H1 (cell line): ENCODE data around the gene DNAH10. TPM values are rescaled to one million over a fixed set of nuclear protein-coding genes. Genes with fewer than 3 reads are reported as not detected.
A peak's percentile ranks its signal among the peaks of the same experiment; 100 is the strongest.

Source experiments
- CTCF ChIA-PET: fragments of 300-600 bp; sonication (Branson Sonifier 250); formaldehyde crosslinking; loops from one replicate; lab custom pipeline; 2021; ENCODE audit not compliant: partially characterized antibody; lab: Charles Lee
- POLR2A ChIA-PET: fragments of 300-600 bp; sonication (Branson Sonifier 250); formaldehyde crosslinking; loops from one replicate; lab custom pipeline; 2021; ENCODE audit warnings: inconsistent platforms; ENCODE audit not compliant: partially characterized antibody; lab: Charles Lee
- DNase-seq, 2 experiments: peaks; one replicate each; pipeline versions ENCODE4 v3.0.0 to v3.0.0-alpha.2; 2010 to 2022; ENCODE audit warnings: low spot score in 2 of 2, low read depth in 1 of 2, mixed read lengths in 1 of 2
- FAIRE-seq: peaks from 2 replicates; lab custom pipeline; 2011; peaks lifted over from hg19 to GRCh38; lab: Jason Lieb, UNC
- H2AFZ ChIP-seq: 2 replicates; pipeline ENCODE4 v1.8.1; 2012; ENCODE audit warnings: low read length, inconsistent platforms
- H2AK5ac ChIP-seq: 2 replicates; pipeline ENCODE4 v1.6.1; 2013; ENCODE audit warnings: low read depth, low read length
- H2BK120ac ChIP-seq: replicated peaks from 2 replicates; pipeline ENCODE3; 2013; ENCODE audit warnings: low read depth, low read length, inconsistent platforms
- H2BK12ac ChIP-seq: 2 replicates; pipeline ENCODE4 v1.6.1; 2013; ENCODE audit warnings: low read depth, low read length
- H2BK15ac ChIP-seq: 2 replicates; pipeline ENCODE4 v1.6.1; 2013; ENCODE audit warnings: low read length
- H2BK20ac ChIP-seq: 2 replicates; pipeline ENCODE4 v1.6.1; 2013; ENCODE audit warnings: low read length
- H2BK5ac ChIP-seq: 2 replicates; pipeline ENCODE4 v1.6.1; 2013; ENCODE audit warnings: low read depth, low read length
- H3K14ac ChIP-seq: 2 replicates; pipeline ENCODE4 v1.6.1; 2013; ENCODE audit warnings: inconsistent platforms; ENCODE audit not compliant: insufficient read length
- H3K18ac ChIP-seq: 2 replicates; pipeline ENCODE4 v1.6.1; 2013; ENCODE audit warnings: low read length; ENCODE audit errors: extremely low read depth
- H3K23ac ChIP-seq: 2 replicates; pipeline ENCODE4 v1.6.1; 2013; ENCODE audit warnings: inconsistent platforms; ENCODE audit not compliant: insufficient read length
- H3K23me2 ChIP-seq: 2 replicates; pipeline ENCODE4 v1.6.1; 2013; ENCODE audit warnings: low read depth, low read length
- H3K27ac ChIP-seq: 2 replicates; pipeline ENCODE4 v1.6.1; 2011; ENCODE audit warnings: low read depth, low read length, inconsistent platforms
- H3K27me3 ChIP-seq, 4 experiments: replicated peaks in 1 of 4; 1 replicate in 1 of 4; 2 replicates in 3 of 4; pipeline versions ENCODE4 v1.6.1 to v1.8.1; 2011 to 2013; ENCODE audit warnings: low read length in 3 of 4, mild to moderate bottlenecking in 3 of 4, inconsistent platforms in 2 of 4, mixed read lengths in 2 of 4, moderate library complexity in 1 of 4; ENCODE audit not compliant: control insufficient read depth in 3 of 4, insufficient read depth in 3 of 4; ENCODE audit errors: extremely low read depth in 1 of 4
- H3K36me3 ChIP-seq, 4 experiments: 2 replicates each; pipeline versions ENCODE4 v1.6.1 to v1.8.1; 2011 to 2013; ENCODE audit warnings: mild to moderate bottlenecking in 4 of 4, low read length in 3 of 4, moderate library complexity in 2 of 4, control low read depth in 1 of 4, inconsistent platforms in 1 of 4; ENCODE audit not compliant: insufficient read depth in 4 of 4, control insufficient read depth in 2 of 4
- H3K4ac ChIP-seq: replicated peaks from 2 replicates; pipeline ENCODE3; 2013; ENCODE audit warnings: low read length, low read depth, mixed read lengths, inconsistent platforms; ENCODE audit not compliant: insufficient read length
- H3K4me1 ChIP-seq, 4 experiments: replicated peaks in 1 of 4; 1 replicate in 1 of 4; 2 replicates in 3 of 4; pipeline versions ENCODE4 v1.6.1 to v1.8.1; 2011 to 2013; ENCODE audit warnings: low read length in 3 of 4, inconsistent platforms in 2 of 4, mixed read lengths in 1 of 4; ENCODE audit not compliant: insufficient read depth in 4 of 4, control insufficient read depth in 3 of 4
- H3K4me2 ChIP-seq, 2 experiments: 2 replicates each; pipeline versions ENCODE4 v1.6.1 to v1.8.1; 2011 to 2013; ENCODE audit warnings: low read depth in 2 of 2, low read length in 2 of 2, control low read depth in 1 of 2, inconsistent platforms in 1 of 2, mild to moderate bottlenecking in 1 of 2; ENCODE audit not compliant: insufficient read depth in 1 of 2
- H3K4me3 ChIP-seq, 4 experiments: fragments of 200-600, 300-600 bp in 1 of 4; sonication (generic), shearing (Covaris generic), sonication (Bioruptor Twin) in 1 of 4; 2 replicates each; pipeline versions ENCODE4 v1.5.1 to v1.8.1; 2011 to 2016; ENCODE audit warnings: low read length in 4 of 4, low read depth in 3 of 4, control low read depth in 2 of 4, inconsistent platforms in 2 of 4, mild to moderate bottlenecking in 2 of 4, mixed read lengths in 1 of 4, moderate library complexity in 1 of 4; ENCODE audit not compliant: insufficient read depth in 2 of 4; ENCODE audit errors: extremely low read depth in 1 of 4
- H3K56ac ChIP-seq: replicated peaks from 2 replicates; pipeline ENCODE3; 2013; ENCODE audit warnings: low read depth, mild to moderate bottlenecking, mixed read lengths, low read length, inconsistent platforms; ENCODE audit not compliant: insufficient read length
- H3K79me1 ChIP-seq: 2 replicates; pipeline ENCODE4 v1.6.1; 2013; ENCODE audit warnings: low read depth, low read length, control low read depth
- H3K79me2 ChIP-seq, 2 experiments: 2 replicates each; pipeline versions ENCODE4 v1.6.1 to v1.8.1; 2012 to 2013; ENCODE audit warnings: low read length in 2 of 2, mild to moderate bottlenecking in 2 of 2, inconsistent platforms in 1 of 2; ENCODE audit not compliant: insufficient read depth in 2 of 2, control insufficient read depth in 1 of 2
- H3K9ac ChIP-seq, 4 experiments: replicated peaks in 1 of 4; 1 replicate in 1 of 4; 2 replicates in 3 of 4; pipeline versions ENCODE4 v1.6.1 to v1.8.1; 2011 to 2013; ENCODE audit warnings: low read depth in 3 of 4, low read length in 3 of 4, control low read depth in 2 of 4, mild to moderate bottlenecking in 2 of 4, moderate library complexity in 2 of 4, inconsistent platforms in 1 of 4; ENCODE audit errors: extremely low read depth in 1 of 4
- H3K9me3 ChIP-seq, 2 experiments: 2 replicates each; pipeline versions ENCODE4 v1.6.1 to v1.8.1; 2012 to 2013; ENCODE audit warnings: mild to moderate bottlenecking in 2 of 2, moderate library complexity in 2 of 2, control low read depth in 1 of 2, inconsistent platforms in 1 of 2, low read depth in 1 of 2, low read length in 1 of 2, mixed read lengths in 1 of 2; ENCODE audit not compliant: insufficient read depth in 2 of 2
- H4K20me1 ChIP-seq, 2 experiments: replicated peaks in 1 of 2; 2 replicates each; pipeline versions ENCODE3 to v1.8.1; 2011 to 2013; ENCODE audit warnings: inconsistent platforms in 2 of 2, low read length in 2 of 2, mild to moderate bottlenecking in 1 of 2; ENCODE audit not compliant: insufficient read depth in 2 of 2, control insufficient read depth in 1 of 2
- H4K5ac ChIP-seq: 2 replicates; pipeline ENCODE4 v1.6.1; 2013; ENCODE audit warnings: low read length, low read depth, mixed read lengths, inconsistent platforms; ENCODE audit not compliant: insufficient read length
- H4K8ac ChIP-seq: 2 replicates; pipeline ENCODE4 v1.8.0; 2013; ENCODE audit warnings: mild to moderate bottlenecking, moderate library complexity, low read length, inconsistent platforms; ENCODE audit not compliant: insufficient read depth; ENCODE audit errors: extremely low read depth
- H4K91ac ChIP-seq: replicated peaks from 2 replicates; pipeline ENCODE3; 2013; ENCODE audit warnings: low read length, mixed read lengths, inconsistent platforms; ENCODE audit not compliant: insufficient read length
- CEBPB ChIP-seq: IDR thresholded peaks from 2 replicates; pipeline ENCODE4 v1.6.1; 2012; ENCODE audit warnings: low read depth, low read length
- RAD21 ChIP-seq, 2 experiments: IDR thresholded peaks in 1 of 2; conservative IDR thresholded peaks in 1 of 2; 2 replicates each; pipeline ENCODE4 v1.6.1; 2011; ENCODE audit warnings: low read depth in 2 of 2, low read length in 2 of 2, improper control_type of control experiment in 1 of 2, inconsistent platforms in 1 of 2, mild to moderate bottlenecking in 1 of 2, moderate library complexity in 1 of 2
- SUZ12 ChIP-seq: fragments of 200-600 bp; sonication (generic); IDR thresholded peaks from 2 replicates; pipeline ENCODE4 v1.6.1; 2012; ENCODE audit warnings: mild to moderate bottlenecking, inconsistent platforms, low read length, moderate library complexity, mixed read lengths
- TEAD4 ChIP-seq: IDR thresholded peaks from 2 replicates; pipeline ENCODE4 v1.6.1; 2012; ENCODE audit warnings: low read depth, low read length, inconsistent platforms, mixed read lengths
- WGBS, 2 experiments: shearing (Covaris generic) in 1 of 2; methylation state at CpG; one replicate each; pipeline versions ENCODE4 v1.1.6 to v1.1.7; 2013 to 2015; ENCODE audit warnings: low lambda C conversion rate in 2 of 2, mixed read lengths in 2 of 2, inconsistent platforms in 1 of 2, low coverage in 1 of 2, missing lambda C conversion rate in 1 of 2; ENCODE audit not compliant: insufficient replicate concordance in 2 of 2, insufficient coverage in 1 of 2, insufficient read length in 1 of 2; ENCODE audit errors: extremely low coverage in 1 of 2, missing lambda C conversion rate in 1 of 2; 5-methylcytosine and 5-hydroxymethylcytosine counted together
- polyA plus RNA-seq, 7 experiments: library from polyadenylated mRNA; depleted of rRNA in 3 of 7; stranded (reverse) in 5 of 7; unstranded in 2 of 7; fragments of >200 nt in 5 of 7; fragments of 200-250 nt in 2 of 7; gene quantifications; 1 replicate in 5 of 7; 2 replicates in 1 of 7; 4 replicates in 1 of 7; pipeline versions ENCODE4 v1.2.1 to v1.2.3, GENCODE V29; 2011 to 2013; ENCODE audit warnings: missing spikeins in 2 of 7, mixed read lengths in 2 of 7
- total RNA-seq: library from RNA; stranded (reverse); fragmentation: NEBNext Ultra II Directional; extraction: Animal tissue kit (Norgen Biotek cat#: 25700); gene quantifications from 2 replicates; pipeline ENCODE4 v1.2.1, GENCODE V29; 2021
- TF ChIP-seq, protein P1 (sequence below): IDR thresholded peaks from 2 replicates; pipeline ENCODE4 v1.6.1; 2011; ENCODE audit warnings: low read length, improper control_type of control experiment
- TF ChIP-seq, protein P2 (sequence below), 3 experiments: IDR thresholded peaks; 1 replicate in 2 of 3; 2 replicates in 1 of 3; pipeline versions ENCODE4 v1.5.1 to v1.6.1; 2011; ENCODE audit warnings: low read length in 3 of 3, mild to moderate bottlenecking in 3 of 3, inconsistent platforms in 2 of 3, low read depth in 1 of 3, moderate library complexity in 1 of 3; ENCODE audit not compliant: insufficient read depth in 1 of 3; ENCODE audit errors: control extremely low read depth in 1 of 3

Gene DNAH10
- total and polyA plus RNA-seq, 2 of the 8 experiments (the other 6 are each of a cell fraction or from before 2014, with no cell fraction given): 0.02 to 0.24 TPM

GRCh38 chr12:123905319-123905925 lies 143.3 kb downstream of the DNAH10 start:
- 33% methylated on average over 9 of the region's 9 CpGs; no CpG with 5 or more reads in 1 of the 2 experiments for WGBS, 2 experiments
- H2BK15ac ChIP-seq: no peak overlapping the region
- H3K4me1 ChIP-seq: peaks cover 0 to 7% (median 4%) of the 10 kb centered on the region in 4 experiments; a peak in 3 of 7 replicates
- H3K23me2 ChIP-seq: no peaks in the 10 kb centered on the region; the same call in 1 of the 2 replicates
- no peak overlapping the region for H3K9ac ChIP-seq
- TF ChIP-seq RAD21 (IDR thresholded peaks at IDR 0.05 in 1 of 2, conservative IDR thresholded peaks at IDR 0.05 in 1 of 2; ENCODE audit: low read depth in 2 of 2, low read length in 2 of 2) (peak; percentile 40 to 46; a peak in 3 of 4 replicates), TEAD4 (0 out of 2 replicates have a peak, but pooled peaks have one; percentile 38), CEBPB (peak; percentile 89), SUZ12 (no peak)
- TF ChIP-seq, protein P1, sequence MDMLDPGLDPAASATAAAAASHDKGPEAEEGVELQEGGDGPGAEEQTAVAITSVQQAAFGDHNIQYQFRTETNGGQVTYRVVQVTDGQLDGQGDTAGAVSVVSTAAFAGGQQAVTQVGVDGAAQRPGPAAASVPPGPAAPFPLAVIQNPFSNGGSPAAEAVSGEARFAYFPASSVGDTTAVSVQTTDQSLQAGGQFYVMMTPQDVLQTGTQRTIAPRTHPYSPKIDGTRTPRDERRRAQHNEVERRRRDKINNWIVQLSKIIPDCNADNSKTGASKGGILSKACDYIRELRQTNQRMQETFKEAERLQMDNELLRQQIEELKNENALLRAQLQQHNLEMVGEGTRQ: no peak
- TF ChIP-seq, protein P2, sequence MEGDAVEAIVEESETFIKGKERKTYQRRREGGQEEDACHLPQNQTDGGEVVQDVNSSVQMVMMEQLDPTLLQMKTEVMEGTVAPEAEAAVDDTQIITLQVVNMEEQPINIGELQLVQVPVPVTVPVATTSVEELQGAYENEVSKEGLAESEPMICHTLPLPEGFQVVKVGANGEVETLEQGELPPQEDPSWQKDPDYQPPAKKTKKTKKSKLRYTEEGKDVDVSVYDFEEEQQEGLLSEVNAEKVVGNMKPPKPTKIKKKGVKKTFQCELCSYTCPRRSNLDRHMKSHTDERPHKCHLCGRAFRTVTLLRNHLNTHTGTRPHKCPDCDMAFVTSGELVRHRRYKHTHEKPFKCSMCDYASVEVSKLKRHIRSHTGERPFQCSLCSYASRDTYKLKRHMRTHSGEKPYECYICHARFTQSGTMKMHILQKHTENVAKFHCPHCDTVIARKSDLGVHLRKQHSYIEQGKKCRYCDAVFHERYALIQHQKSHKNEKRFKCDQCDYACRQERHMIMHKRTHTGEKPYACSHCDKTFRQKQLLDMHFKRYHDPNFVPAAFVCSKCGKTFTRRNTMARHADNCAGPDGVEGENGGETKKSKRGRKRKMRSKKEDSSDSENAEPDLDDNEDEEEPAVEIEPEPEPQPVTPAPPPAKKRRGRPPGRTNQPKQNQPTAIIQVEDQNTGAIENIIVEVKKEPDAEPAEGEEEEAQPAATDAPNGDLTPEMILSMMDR (IDR thresholded peaks at IDR 0.05; ENCODE audit: control extremely low read depth in 1 of 3, insufficient read depth in 1 of 3, low read depth in 1 of 3, low read length in 3 of 3): peak; percentile 1 to 76 (median 59)
- no peaks in the 10 kb centered on the region for H3K36me3 ChIP-seq
- ChIA-PET POLR2A (no interaction called here), CTCF (interaction anchor here (0.6 to 4.1 kb wide), 36 partner anchors 9 to 865 kb away, joined by 3 to 35 read pairs (median 4); no protein-coding TSS in a partner anchor)
- H2BK120ac ChIP-seq: no peak overlapping the region
- FAIRE-seq: peak; percentile 87
- no peak overlapping the region for H3K4ac ChIP-seq
- no peak overlapping the region for H3K23ac ChIP-seq
- H2BK12ac ChIP-seq: no peak overlapping the region
- H3K79me2 ChIP-seq: no peaks in the 10 kb centered on the region
- no peak overlapping the region for H2BK20ac ChIP-seq
- no peak overlapping the region for H3K14ac ChIP-seq
- peaks cover 0 to 2% of the 10 kb centered on the region in 2 experiments for H4K20me1 ChIP-seq
- no peaks in the 10 kb centered on the region for H3K9me3 ChIP-seq
- no peak overlapping the region for H2BK5ac ChIP-seq
- DNase-seq: peak in 1 of 2 experiments; percentile 68
- H4K5ac ChIP-seq: no peak overlapping the region
- H3K4me3 ChIP-seq: no peak overlapping the region
- no peak overlapping the region for H3K18ac ChIP-seq
- no peak overlapping the region for H3K27ac ChIP-seq
- no peak overlapping the region for H2AK5ac ChIP-seq
- H4K91ac ChIP-seq: no peak overlapping the region
- no peaks in the 10 kb centered on the region for H3K27me3 ChIP-seq
- H3K4me2 ChIP-seq: no peak overlapping the region
- no peak overlapping the region for H2AFZ ChIP-seq
- no peak overlapping the region for H3K56ac ChIP-seq
- no peaks in the 10 kb centered on the region for H3K79me1 ChIP-seq
- no peak overlapping the region for H4K8ac ChIP-seq
